Right ventricle myocardium superior (tissue), 1 donor: Measurements from ENCODE around the gene WFDC12. TPM values are rescaled to one million over a fixed set of nuclear protein-coding genes. Genes with fewer than 3 reads are reported as not detected.
"Not testable (repeated sequence)": the region's sequence is repeated elsewhere in the genome, so short reads cannot be mapped to it uniquely, and the experiment has no call there.

Source experiments
- ATAC-seq: fragments of 200-7000 bp; cut with Tn5 transposase; one replicate; pipeline ENCODE4 v1.9.1; 2020; ENCODE audit warnings: mild to moderate bottlenecking; ENCODE audit not compliant: poor library complexity
- DNase-seq: peaks from one replicate; pipeline ENCODE4 v3.0.0-alpha.2; 2020
- intact Hi-C: fragments of 100-400 bp; cut with DNase I; formaldehyde crosslinking; loops from one replicate; pipeline ENCODE4 v1.11.2; 2022
- long read RNA-seq: library from polyadenylated mRNA; unstranded; transcript quantifications from one replicate; pipeline ENCODE4 v2.0.0, GENCODE V29; 2021
- total RNA-seq: library from RNA; stranded (reverse); fragmentation: NEBNext Ultra II Directional; extraction: Animal tissue kit (Norgen Biotek cat#: 25700); gene quantifications from one replicate; pipeline ENCODE4 v1.2.1, GENCODE V29; 2021
- donor health status: DM: no; HTN: yes; CAD: no; lungs with severe emphysema.

Gene WFDC12, protein sequence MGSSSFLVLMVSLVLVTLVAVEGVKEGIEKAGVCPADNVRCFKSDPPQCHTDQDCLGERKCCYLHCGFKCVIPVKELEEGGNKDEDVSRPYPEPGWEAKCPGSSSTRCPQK
- total RNA-seq, result not detected
- long read RNA-seq, result 0 reads

DNA sequence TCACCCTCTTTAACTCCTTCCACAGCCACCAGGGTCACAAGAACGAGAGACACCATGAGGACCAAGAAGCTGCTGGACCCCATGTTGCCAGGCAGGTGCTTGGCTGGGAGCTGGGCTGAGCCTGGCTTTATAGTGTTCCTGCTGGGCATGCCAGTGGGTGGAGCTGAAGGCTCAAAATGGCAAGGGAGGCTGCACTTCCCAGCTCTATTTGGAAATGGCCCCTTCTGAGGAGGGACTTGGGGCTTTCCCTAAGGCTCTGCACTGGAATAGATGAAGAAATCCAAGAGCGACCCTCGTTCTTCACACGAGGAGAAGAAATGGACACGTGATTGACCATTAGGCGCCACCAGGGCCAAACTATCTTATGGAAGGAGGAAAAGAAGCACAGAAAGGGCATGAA lies at the start of gene WFDC12:
Gene WFDC12 (minus strand): TSS at position 101 of the 400 bp plus-strand sequence. CDS start 18 bp downstream, at position 83.
- ATAC-seq (no peak), DNase-seq (no peak)
- intact Hi-C loops, result no loop called here

DNA sequence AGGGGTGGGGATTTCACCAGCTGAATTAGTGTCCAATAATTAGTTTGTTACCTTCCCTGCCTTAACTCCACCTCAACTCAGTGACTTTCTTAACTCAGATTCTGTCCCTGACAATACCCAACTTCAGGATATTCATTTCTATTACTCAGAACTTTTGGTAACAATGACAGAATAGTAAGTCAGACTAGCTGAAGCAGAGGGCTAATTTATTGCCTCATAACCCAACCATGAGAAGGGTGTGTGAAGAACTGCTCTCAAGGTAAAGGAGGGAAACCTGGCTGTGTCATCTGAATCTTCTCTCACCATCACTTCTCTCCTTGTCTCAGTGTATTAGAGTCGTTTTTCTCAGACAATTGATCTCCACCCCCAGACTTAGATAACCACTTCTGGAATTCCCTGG lies 49.3 kb upstream of the WFDC12 start:
- DNase-seq (no peak), ATAC-seq (no peak)
- intact Hi-C loops, result no loop called here

- no peak for ATAC-seq
- intact Hi-C loops, result no loop called here
- DNase-seq, result no peak
Measured at GRCh38 chr20:45164906-45165305, 40.6 kb upstream of the WFDC12 start.

DNA sequence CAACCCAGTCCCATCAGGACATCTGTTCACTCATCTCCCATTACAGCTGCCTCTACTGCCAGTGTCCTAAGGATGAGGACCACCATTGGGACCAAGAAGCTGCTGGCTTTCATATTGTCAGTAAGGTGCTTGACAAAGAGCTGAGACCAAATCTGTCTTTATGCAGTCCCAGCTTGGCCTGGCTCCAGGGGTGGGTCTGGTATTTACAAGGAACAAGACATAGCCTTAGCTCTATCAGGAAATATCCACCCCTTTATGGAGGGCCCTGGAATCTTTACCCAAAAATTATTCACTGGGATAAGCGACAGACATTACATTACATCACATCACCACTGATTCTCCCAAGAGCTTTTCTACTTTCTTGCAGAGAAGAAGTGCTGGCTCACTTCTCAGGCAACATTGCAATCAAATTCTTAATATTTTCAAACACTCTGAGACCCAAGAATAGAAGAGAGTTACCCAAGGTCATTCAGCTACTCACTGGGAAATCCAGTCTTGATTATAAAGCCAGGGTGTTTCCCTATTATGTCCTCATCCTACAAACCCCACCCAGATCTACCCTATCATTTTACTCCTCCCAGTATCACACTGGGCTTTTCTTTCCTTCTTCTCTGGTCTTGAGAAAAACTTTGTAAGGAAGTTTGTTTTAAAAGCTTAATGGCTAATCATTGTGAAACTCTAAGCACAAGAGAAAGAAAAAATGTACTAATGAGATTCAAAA lies 39.0 kb upstream of the WFDC12 start:
- DNase-seq, result no peak
- intact Hi-C loops, result no loop called here
- ATAC-seq, result no peak

- intact Hi-C loops, result no loop called here
- ATAC-seq (peak; percentile 22), DNase-seq (no peak)
Measured at GRCh38 chr20:45157962-45158361, 33.7 kb upstream of the WFDC12 start.

DNA sequence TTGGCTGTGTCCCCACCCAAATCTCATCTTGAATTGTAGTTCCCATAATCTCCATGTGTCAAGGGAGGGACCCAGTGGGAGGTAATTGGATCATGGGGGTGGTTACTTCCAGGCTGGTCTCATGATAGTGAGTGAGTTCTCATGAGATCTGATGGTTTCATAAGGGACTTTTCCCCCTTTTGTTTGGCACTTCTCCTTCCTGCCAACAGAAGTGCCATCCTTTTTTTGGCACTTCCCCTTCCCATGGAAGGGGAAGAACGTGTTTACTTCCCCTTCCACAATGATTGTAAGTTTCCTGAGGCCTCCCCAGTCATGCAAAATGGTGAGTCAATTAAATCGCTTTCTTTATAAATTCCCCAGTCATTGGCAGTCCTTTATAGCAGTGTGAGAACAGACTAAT lies 32.4 kb upstream of the WFDC12 start:
- ATAC-seq, result no peak
- intact Hi-C loops, result no loop called here

GRCh38 chr20:45154794-45155193 lies 30.5 kb upstream of the WFDC12 start:
- intact Hi-C loops, DNase-seq, ATAC-seq: not testable (repeated sequence)

More for the DNA sequence above, 32.4 kb upstream of the WFDC12 start:
- DNase-seq, result no peak

- no peak for ATAC-seq
- intact Hi-C loops, result no loop called here
- no peak for DNase-seq
Measured at GRCh38 chr20:45154183-45154582, 29.9 kb upstream of the WFDC12 start.

GRCh38 chr20:45153752-45154151 lies 29.5 kb upstream of the WFDC12 start:
- intact Hi-C loops, result no loop called here

DNA sequence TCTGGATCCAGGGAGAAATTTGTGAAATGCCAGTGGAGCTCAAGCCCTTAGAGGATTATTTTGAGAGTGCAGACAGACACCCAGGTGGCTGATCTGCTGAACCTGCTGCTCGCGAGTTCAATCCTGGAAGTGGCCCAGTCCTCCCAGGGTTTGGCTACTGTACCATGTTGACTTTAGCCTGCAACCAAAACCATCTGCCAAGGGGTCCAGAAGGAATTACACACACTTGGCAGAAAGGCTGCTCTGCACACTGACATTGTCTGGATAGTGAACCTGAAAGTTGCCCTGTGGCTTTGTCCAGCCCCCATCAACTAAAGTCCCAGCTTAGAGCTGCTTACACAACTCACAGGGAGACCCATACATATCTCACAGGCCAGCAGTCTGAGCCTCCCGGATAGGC lies 28.9 kb upstream of the WFDC12 start:
- ATAC-seq (no peak), DNase-seq (no peak)
- intact Hi-C loops, result no loop called here

More at GRCh38 chr20:45153752-45154151, 29.5 kb upstream of the WFDC12 start:
- no peak for ATAC-seq
- DNase-seq, result no peak

DNA sequence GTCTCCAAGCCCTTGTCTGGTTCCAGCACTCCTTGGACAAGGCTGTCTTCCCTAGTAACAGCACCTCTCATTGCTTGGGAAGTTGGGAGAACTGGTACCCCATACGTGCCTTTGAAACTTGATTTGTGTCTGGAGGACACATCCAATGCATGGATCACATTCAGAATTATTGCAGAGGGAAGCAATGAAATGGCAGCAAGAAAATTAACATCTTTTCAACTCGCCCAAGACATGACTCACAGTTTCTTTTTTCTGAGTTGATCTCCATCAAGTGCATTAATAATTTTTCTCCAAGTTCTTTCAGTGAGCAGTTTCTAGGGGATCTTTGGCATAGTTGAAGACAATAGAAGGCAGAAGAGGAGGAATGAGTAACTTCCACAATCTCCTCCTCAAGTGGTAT lies 28.1 kb upstream of the WFDC12 start:
- no peak for ATAC-seq
- intact Hi-C loops, result no loop called here
- DNase-seq, result no peak

- no peak for DNase-seq
- intact Hi-C loops, result no loop called here
Measured at GRCh38 chr20:45149062-45149461, 24.8 kb upstream of the WFDC12 start.

DNA sequence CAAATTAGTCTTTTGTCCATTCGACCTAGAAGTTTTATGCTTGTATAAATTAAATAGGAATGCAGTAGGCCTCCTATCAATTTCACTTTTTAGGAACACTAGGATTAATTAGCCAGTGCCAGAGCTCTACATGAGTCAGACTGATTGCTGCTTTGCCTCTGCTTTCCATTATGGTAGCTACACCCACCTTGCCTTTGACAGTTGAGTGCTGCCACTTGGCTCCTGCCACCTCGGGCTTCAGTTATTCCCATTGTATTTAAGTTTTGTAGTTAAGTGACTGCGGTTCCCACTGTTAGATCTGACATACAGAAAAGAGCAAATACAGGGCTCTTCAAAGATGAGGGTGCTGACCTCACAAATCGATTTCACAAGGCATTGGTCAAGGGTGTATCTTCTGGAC lies 16.6 kb upstream of the WFDC12 start:
- no peak for DNase-seq
- no peak for ATAC-seq
- intact Hi-C loops, result no loop called here

More at GRCh38 chr20:45149062-45149461, 24.8 kb upstream of the WFDC12 start:
- no peak for ATAC-seq

DNA sequence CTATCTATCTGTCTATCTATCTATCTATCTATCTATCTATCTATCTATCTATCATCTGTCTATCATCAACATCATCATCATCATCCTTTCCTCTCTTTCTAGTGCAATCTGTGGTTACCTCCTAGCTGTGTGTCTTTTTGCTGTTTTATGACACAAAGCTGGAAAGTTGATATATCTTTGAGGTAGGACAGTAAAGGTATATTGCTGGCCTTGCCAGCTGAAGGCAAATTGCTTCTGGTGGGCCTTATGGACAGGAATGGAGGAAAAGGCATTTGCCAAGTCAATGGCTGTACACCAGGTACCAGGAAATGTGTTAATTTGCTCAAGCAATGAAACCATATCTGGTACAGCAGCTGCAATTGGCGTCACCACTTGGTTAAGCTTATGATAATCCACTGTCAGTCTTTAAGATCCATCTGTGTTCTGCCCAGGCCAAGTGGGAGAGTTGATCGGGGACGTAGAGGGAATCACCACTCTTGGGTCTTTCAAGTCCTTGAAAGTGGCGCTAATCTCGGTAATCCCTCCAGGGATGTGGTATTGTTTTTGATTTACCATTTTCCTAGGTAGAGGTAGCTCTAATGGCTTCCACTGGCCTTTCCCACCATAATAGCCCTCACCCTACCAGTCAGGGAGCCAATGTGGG lies 15.6 kb upstream of the WFDC12 start:
- DNase-seq, intact Hi-C loops, ATAC-seq: not testable (repeated sequence)

- DNase-seq, result peak; percentile 72
- no peak for ATAC-seq
- intact Hi-C loops, result no loop called here
Measured at GRCh38 chr20:45138561-45139300, 14.5 kb upstream of the WFDC12 start.

- intact Hi-C loops, result no loop called here
- ATAC-seq, result no peak
- no peak for DNase-seq
Measured at GRCh38 chr20:45136911-45137310, 12.6 kb upstream of the WFDC12 start.

- no peak for DNase-seq
- no peak for ATAC-seq
- intact Hi-C loops, result no loop called here
Measured at GRCh38 chr20:45128099-45128498, 3.8 kb upstream of the WFDC12 start.

GRCh38 chr20:45121388-45121787 lies 2.9 kb downstream of the WFDC12 start:
- ATAC-seq (no peak), DNase-seq (no peak)
- intact Hi-C loops, result no loop called here

DNA sequence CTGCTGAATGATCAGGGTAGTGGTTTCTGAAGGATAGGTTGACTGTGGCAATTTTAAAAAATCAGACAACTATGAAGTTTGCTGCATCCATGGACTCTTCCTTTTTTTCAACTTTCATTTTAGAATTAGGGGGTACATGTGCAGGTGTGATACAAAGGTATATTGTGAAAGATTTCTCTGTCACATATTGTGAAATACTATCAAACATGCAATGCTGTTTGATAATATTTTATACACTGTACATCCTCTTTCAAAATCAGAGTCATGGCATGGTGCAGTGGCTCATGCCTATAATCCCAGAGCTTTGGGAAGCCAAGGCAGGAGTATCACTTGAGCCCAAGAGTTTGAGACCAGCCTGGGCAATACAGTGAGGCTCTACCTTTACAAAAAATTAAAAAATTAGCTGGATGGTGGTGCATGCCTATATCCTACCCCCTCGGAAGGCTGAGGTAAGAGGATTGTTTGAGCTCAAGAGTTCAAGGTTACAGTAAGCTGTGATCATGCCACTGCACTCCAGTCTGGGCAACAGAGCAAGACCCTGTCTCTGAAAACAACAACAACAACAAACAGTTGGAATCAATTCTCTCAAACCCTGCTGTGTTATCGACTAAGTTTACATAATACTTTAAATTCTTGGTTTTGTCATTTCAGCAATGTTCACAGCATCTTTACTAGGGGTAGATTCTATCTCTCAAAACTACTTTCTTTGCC lies 4.6 kb downstream of the WFDC12 start:
- ATAC-seq (no peak), DNase-seq (no peak)
- intact Hi-C loops, result no loop called here
